HEK293 (cell line): ENCODE results near the gene PSMA7.

Experiments used
- CTCF ChIA-PET: fragments of 350-600 bp; formaldehyde crosslinking; extraction: SDS; loops from one replicate; lab custom pipeline; 2021; ENCODE audit warnings: antibody characterized with exemption; lab: Yijun Ruan, JAX
- POLR2A ChIA-PET: fragments of 300-600 bp; formaldehyde crosslinking; extraction: SDS; loops from one replicate; lab custom pipeline; 2020; ENCODE audit warnings: antibody characterized with exemption, inconsistent platforms; lab: Yijun Ruan, JAX
- H3K27ac ChIP-seq: fragments of 200-500 bp; sonication (Bioruptor generic); 2 replicates; pipeline ENCODE4 v1.5.1; 2014; ENCODE audit warnings: low read depth, low read length, control low read depth, inconsistent platforms; ENCODE audit errors: extremely low read depth
- H3K36me3 ChIP-seq, 2 experiments: fragments of 200-500 bp in 1 of 2; sonication (Bioruptor generic) in 1 of 2; 1 replicate in 1 of 2; 2 replicates in 1 of 2; pipeline ENCODE4 v1.5.1; 2014 to 2017; ENCODE audit warnings: inconsistent platforms in 2 of 2, low read length in 2 of 2; ENCODE audit not compliant: control insufficient read depth in 2 of 2, insufficient read depth in 1 of 2
- H3K4me1 ChIP-seq: fragments of 200-500 bp; sonication (Bioruptor generic); 2 replicates; pipeline ENCODE4 v1.5.1; 2014; ENCODE audit warnings: mild to moderate bottlenecking, low read length, inconsistent platforms; ENCODE audit not compliant: control insufficient read depth, insufficient read depth
- H3K4me3 ChIP-seq: 2 replicates; pipeline ENCODE4 v1.5.1; 2011; ENCODE audit warnings: low read depth, mild to moderate bottlenecking, control low read depth, low read length, moderate library complexity
- H3K9me3 ChIP-seq: fragments of 200-500 bp; sonication (Bioruptor generic); 2 replicates; pipeline ENCODE4 v1.5.1; 2014; ENCODE audit warnings: low read depth, low read length, inconsistent platforms; ENCODE audit not compliant: control insufficient read depth, insufficient read depth
- GLIS2 ChIP-seq: fragments of 450-650 bp; formaldehyde crosslinking; IDR thresholded peaks from 2 replicates; pipeline ENCODE4 v1.5.1; 2016; ENCODE audit warnings: missing biosample characterization, missing genetic modification characterization
- KLF10 ChIP-seq: fragments of 450-650 bp; IDR thresholded peaks from 2 replicates; pipeline ENCODE4 v1.5.1; 2018; ENCODE audit warnings: missing biosample characterization, mild to moderate bottlenecking, missing genetic modification characterization
- KLF8 ChIP-seq: fragments of 450-650 bp; formaldehyde crosslinking; IDR thresholded peaks from 2 replicates; pipeline ENCODE4 v1.5.1; 2016; ENCODE audit warnings: missing biosample characterization, missing genetic modification characterization
- PRDM1 ChIP-seq: fragments of 450-650 bp; formaldehyde crosslinking; IDR thresholded peaks from 2 replicates; pipeline ENCODE4; 2016; ENCODE audit warnings: missing biosample characterization, missing genetic modification characterization
- ZFP41 ChIP-seq: fragments of 450-650 bp; formaldehyde crosslinking; IDR thresholded peaks from 2 replicates; pipeline ENCODE4 v1.5.1; 2016; ENCODE audit warnings: missing biosample characterization, missing genetic modification characterization, borderline replicate concordance
- ZNF10 ChIP-seq: fragments of 450-650 bp; formaldehyde crosslinking; IDR thresholded peaks from 2 replicates; pipeline ENCODE4 v1.5.1; 2017; ENCODE audit warnings: missing biosample characterization, missing genetic modification characterization
- ZNF335 ChIP-seq: fragments of 450-650 bp; formaldehyde crosslinking; conservative IDR thresholded peaks from 2 replicates; pipeline ENCODE4 v1.5.1; 2016; ENCODE audit warnings: missing biosample characterization, missing genetic modification characterization
- ZNF354C ChIP-seq: fragments of 450-650 bp; formaldehyde crosslinking; IDR thresholded peaks from 2 replicates; pipeline ENCODE4 v1.5.1; 2016; ENCODE audit warnings: missing biosample characterization, missing genetic modification characterization, low read depth, borderline replicate concordance
- ZNF423 ChIP-seq: fragments of 450-650 bp; formaldehyde crosslinking; IDR thresholded peaks from 2 replicates; pipeline ENCODE4 v1.5.1; 2016; ENCODE audit warnings: missing biosample characterization, missing genetic modification characterization
- ZNF433 ChIP-seq: fragments of 450-650 bp; formaldehyde crosslinking; IDR thresholded peaks from 2 replicates; pipeline ENCODE4 v1.5.1; 2016; ENCODE audit warnings: missing biosample characterization, missing genetic modification characterization, low read depth
- ZNF48 ChIP-seq: fragments of 450-650 bp; formaldehyde crosslinking; IDR thresholded peaks from 2 replicates; pipeline ENCODE4 v1.5.1; 2016; ENCODE audit warnings: missing biosample characterization, missing genetic modification characterization
- ZNF514 ChIP-seq: fragments of 450-650 bp; formaldehyde crosslinking; IDR thresholded peaks from 2 replicates; pipeline ENCODE4 v1.5.1; 2016; ENCODE audit warnings: missing biosample characterization, missing genetic modification characterization
- ZNF777 ChIP-seq: fragments of 450-650 bp; formaldehyde crosslinking; IDR thresholded peaks from 2 replicates; pipeline ENCODE4 v1.5.1; 2017; ENCODE audit warnings: missing biosample characterization, missing genetic modification characterization, borderline replicate concordance
- ZNF837 ChIP-seq: fragments of 450-650 bp; formaldehyde crosslinking; IDR thresholded peaks from 2 replicates; pipeline ENCODE4 v1.5.1; 2016; ENCODE audit warnings: missing biosample characterization, missing genetic modification characterization
- ZNF843 ChIP-seq: fragments of 450-650 bp; formaldehyde crosslinking; IDR thresholded peaks from 2 replicates; pipeline ENCODE4 v1.5.1; 2016; ENCODE audit warnings: missing biosample characterization, missing genetic modification characterization
- ZSCAN23 ChIP-seq: fragments of 450-650 bp; formaldehyde crosslinking; IDR thresholded peaks from 2 replicates; pipeline ENCODE4 v1.5.1; 2016; ENCODE audit warnings: missing biosample characterization, missing genetic modification characterization
- TF ChIP-seq, protein P1 (sequence below): fragments of 450-650 bp; formaldehyde crosslinking; IDR thresholded peaks from 2 replicates; pipeline ENCODE4 v1.5.1; 2016; ENCODE audit warnings: missing biosample characterization, missing genetic modification characterization
- TF ChIP-seq, protein P2 (sequence below): fragments of 450-650 bp; IDR thresholded peaks from 2 replicates; pipeline ENCODE4 v1.5.1; 2018; ENCODE audit warnings: missing biosample characterization, missing genetic modification characterization
- TF ChIP-seq, protein P3 (sequence below): fragments of 450-650 bp; formaldehyde crosslinking; IDR thresholded peaks from 2 replicates; pipeline ENCODE4 v1.5.1; 2016; ENCODE audit warnings: missing biosample characterization, missing genetic modification characterization
- TF ChIP-seq, protein P4 (sequence below): fragments of 450-650 bp; formaldehyde crosslinking; IDR thresholded peaks from 2 replicates; pipeline ENCODE4 v1.5.1; 2017; ENCODE audit warnings: missing biosample characterization, missing genetic modification characterization
- TF ChIP-seq, protein P5 (sequence below): fragments of 450-650 bp; formaldehyde crosslinking; IDR thresholded peaks from 2 replicates; pipeline ENCODE4 v1.5.1; 2016; ENCODE audit warnings: missing biosample characterization, missing genetic modification characterization
- TF ChIP-seq, protein P6 (sequence below): fragments of 450-650 bp; formaldehyde crosslinking; IDR thresholded peaks from 2 replicates; pipeline ENCODE4 v1.5.1; 2016; ENCODE audit warnings: missing biosample characterization, missing genetic modification characterization
- TF ChIP-seq, protein P7 (sequence below): fragments of 450-650 bp; formaldehyde crosslinking; IDR thresholded peaks from 2 replicates; pipeline ENCODE4 v1.5.1; 2016; ENCODE audit warnings: missing biosample characterization, missing genetic modification characterization

The PSMA7 gene

DNA sequence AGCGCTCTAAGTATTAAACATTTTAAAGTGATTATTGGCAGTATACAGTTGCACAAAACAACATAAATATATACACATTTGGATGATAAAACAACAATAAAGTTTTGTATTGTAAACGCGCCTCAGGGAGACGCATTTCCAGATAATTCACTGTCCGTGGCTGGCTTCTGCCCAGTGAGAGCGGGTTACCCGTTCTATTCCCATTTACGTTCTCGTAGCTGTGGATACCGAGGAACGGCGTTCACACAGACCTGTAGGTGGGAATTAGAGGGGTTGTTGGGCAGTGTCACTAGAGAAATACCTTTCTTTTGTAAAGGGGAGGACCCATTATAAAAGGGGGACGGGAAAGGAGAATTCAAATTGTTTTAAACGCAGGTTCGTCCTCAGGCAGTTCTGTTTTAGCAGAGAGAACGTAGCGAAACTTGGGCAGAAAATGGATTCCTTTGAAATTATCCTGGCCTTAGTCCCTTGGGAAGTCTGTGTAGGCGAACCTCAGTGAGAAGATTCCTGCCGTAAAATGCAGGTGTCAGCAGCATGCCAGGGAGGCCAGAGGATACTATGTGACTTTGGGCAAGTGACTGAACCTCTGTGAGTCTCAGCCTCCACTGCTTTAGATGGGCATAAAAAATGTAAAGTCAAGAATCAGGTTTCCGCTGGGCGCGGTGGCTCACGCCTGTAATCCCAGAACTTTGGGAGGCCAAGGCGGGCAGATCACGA lies 40.4 kb upstream of the PSMA7 start (continued):
- TF ChIP-seq, protein P1, sequence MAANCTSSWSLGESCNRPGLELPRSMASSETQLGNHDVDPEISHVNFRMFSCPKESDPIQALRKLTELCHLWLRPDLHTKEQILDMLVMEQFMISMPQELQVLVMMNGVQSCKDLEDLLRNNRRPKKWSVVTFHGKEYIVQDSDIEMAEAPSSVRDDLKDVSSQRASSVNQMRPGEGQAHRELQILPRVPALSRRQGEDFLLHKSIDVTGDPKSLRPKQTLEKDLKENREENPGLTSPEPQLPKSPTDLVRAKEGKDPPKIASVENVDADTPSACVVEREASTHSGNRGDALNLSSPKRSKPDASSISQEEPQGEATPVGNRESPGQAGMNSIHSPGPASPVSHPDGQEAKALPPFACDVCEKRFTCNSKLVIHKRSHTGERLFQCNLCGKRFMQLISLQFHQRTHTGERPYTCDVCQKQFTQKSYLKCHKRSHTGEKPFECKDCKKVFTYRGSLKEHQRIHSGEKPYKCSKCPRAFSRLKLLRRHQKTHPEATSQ (tag by site-specific recombination): no peak
- TF ChIP-seq ZNF433 (tag by site-specific recombination) (no peak), ZNF335 (tag by site-specific recombination) (no peak), ZNF10 (tag by site-specific recombination) (no peak), ZNF837 (no peak)
- TF ChIP-seq, protein P2, sequence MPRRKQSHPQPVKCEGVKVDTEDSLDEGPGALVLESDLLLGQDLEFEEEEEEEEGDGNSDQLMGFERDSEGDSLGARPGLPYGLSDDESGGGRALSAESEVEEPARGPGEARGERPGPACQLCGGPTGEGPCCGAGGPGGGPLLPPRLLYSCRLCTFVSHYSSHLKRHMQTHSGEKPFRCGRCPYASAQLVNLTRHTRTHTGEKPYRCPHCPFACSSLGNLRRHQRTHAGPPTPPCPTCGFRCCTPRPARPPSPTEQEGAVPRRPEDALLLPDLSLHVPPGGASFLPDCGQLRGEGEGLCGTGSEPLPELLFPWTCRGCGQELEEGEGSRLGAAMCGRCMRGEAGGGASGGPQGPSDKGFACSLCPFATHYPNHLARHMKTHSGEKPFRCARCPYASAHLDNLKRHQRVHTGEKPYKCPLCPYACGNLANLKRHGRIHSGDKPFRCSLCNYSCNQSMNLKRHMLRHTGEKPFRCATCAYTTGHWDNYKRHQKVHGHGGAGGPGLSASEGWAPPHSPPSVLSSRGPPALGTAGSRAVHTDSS (tag by site-specific recombination): no peak
- TF ChIP-seq, protein P3, sequence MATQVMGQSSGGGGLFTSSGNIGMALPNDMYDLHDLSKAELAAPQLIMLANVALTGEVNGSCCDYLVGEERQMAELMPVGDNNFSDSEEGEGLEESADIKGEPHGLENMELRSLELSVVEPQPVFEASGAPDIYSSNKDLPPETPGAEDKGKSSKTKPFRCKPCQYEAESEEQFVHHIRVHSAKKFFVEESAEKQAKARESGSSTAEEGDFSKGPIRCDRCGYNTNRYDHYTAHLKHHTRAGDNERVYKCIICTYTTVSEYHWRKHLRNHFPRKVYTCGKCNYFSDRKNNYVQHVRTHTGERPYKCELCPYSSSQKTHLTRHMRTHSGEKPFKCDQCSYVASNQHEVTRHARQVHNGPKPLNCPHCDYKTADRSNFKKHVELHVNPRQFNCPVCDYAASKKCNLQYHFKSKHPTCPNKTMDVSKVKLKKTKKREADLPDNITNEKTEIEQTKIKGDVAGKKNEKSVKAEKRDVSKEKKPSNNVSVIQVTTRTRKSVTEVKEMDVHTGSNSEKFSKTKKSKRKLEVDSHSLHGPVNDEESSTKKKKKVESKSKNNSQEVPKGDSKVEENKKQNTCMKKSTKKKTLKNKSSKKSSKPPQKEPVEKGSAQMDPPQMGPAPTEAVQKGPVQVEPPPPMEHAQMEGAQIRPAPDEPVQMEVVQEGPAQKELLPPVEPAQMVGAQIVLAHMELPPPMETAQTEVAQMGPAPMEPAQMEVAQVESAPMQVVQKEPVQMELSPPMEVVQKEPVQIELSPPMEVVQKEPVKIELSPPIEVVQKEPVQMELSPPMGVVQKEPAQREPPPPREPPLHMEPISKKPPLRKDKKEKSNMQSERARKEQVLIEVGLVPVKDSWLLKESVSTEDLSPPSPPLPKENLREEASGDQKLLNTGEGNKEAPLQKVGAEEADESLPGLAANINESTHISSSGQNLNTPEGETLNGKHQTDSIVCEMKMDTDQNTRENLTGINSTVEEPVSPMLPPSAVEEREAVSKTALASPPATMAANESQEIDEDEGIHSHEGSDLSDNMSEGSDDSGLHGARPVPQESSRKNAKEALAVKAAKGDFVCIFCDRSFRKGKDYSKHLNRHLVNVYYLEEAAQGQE (tag by site-specific recombination): no peak

DNA sequence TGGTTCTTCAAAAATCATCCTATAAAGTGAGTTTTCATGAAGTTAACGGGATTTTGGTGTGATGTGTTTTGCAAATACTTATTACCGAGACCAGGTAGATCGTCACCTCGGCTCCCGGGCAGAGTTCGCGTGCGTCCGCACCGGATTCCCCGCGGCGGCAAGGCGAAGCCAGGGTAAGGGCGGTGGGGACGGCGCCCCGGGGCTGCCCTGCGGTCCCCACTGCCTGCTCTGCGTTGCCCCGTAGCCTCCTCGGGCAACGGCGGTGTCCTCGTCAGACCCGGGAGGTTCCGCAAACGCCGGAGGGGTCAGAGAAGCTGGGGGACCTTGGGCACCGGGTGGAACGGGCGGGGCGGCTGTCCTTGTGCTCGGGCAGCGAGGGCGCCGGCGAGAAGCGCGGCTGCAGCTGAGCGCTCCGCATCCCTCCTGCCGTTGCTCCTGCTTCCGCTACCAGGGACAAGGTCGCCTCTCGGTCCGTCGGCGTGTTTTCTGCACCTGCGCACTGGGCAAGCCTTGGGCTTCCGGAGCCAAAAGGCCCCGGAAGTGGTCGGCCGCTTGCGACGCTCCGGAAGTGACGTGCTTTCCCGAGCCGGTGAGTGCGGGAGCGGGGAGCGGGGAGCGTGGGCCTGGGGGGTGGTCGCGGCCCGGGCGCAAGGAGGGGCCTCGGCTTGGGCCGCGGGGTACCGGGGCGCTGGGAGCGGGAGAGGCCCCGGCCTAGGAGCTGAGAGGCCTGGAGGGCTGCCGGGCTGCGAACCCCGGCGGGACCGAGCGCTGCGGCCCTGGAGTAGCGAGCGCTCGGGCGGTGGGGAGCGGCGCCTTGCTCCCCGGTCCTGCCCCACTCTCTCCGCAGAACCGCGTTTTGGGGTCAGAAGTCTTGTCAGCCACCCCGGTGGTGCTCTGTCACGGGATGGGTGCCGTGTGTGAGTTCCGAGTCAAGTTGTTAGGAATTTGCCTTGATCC lies 39.6 kb upstream of the PSMA7 start, which contains the start of gene MTG2:
TSS of gene MTG2 (plus strand) at position 560 of the 957 bp plus-strand sequence. CDS start 10,393 bp downstream, outside the sequence.
- POLR2A ChIA-PET: interaction anchor here (0.7 to 0.9 kb wide), 2 partner anchors 40 to 60 kb away, joined by 3 to 4 read pairs; partner anchors contain the start of gene PSMA7
- Histone ChIP-seq H3K4me3 (peak within 1 kb of the TSS; percentile 72), H3K4me1 (no peaks in the 10 kb centered on the region), H3K9me3 (no peaks in the 10 kb centered on the region), H3K27ac (peak within 1 kb of the TSS; percentile 90), H3K36me3 (peaks cover 0 to 12% of the 10 kb centered on the region in 2 experiments; a peak in 2 of 3 replicates)
- CTCF ChIA-PET: no interaction called here
- TF ChIP-seq, protein P4, sequence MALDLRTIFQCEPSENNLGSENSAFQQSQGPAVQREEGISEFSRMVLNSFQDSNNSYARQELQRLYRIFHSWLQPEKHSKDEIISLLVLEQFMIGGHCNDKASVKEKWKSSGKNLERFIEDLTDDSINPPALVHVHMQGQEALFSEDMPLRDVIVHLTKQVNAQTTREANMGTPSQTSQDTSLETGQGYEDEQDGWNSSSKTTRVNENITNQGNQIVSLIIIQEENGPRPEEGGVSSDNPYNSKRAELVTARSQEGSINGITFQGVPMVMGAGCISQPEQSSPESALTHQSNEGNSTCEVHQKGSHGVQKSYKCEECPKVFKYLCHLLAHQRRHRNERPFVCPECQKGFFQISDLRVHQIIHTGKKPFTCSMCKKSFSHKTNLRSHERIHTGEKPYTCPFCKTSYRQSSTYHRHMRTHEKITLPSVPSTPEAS (tag by site-specific recombination): no peak
- TF ChIP-seq GLIS2 (tag by site-specific recombination): peak; percentile 47; the same call in 1 of the 2 replicates
- TF ChIP-seq ZFP41 (tag by site-specific recombination): no peak
- no peak for TF ChIP-seq ZNF48
- no peak for TF ChIP-seq KLF10 (tag by site-specific recombination)
- TF ChIP-seq, protein P5, sequence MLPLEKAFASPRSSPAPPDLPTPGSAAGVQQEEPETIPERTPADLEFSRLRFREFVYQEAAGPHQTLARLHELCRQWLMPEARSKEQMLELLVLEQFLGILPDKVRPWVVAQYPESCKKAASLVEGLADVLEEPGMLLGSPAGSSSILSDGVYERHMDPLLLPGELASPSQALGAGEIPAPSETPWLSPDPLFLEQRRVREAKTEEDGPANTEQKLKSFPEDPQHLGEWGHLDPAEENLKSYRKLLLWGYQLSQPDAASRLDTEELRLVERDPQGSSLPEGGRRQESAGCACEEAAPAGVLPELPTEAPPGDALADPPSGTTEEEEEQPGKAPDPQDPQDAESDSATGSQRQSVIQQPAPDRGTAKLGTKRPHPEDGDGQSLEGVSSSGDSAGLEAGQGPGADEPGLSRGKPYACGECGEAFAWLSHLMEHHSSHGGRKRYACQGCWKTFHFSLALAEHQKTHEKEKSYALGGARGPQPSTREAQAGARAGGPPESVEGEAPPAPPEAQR: no peak
- no peak for TF ChIP-seq ZSCAN23 (tag by site-specific recombination)
- TF ChIP-seq, protein P6, sequence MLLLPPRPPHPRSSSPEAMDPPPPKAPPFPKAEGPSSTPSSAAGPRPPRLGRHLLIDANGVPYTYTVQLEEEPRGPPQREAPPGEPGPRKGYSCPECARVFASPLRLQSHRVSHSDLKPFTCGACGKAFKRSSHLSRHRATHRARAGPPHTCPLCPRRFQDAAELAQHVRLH (tag by site-specific recombination): 0 out of 2 replicates have a peak, but pooled peaks have one; percentile 75
- TF ChIP-seq ZNF423 (tag by site-specific recombination): peak; percentile 48; the same call in 1 of the 2 replicates
- TF ChIP-seq PRDM1: no peak
- TF ChIP-seq ZNF514: no peak
- TF ChIP-seq ZNF843 (tag by site-specific recombination): peak; percentile 69; the same call in 1 of the 2 replicates
- TF ChIP-seq, protein P7, sequence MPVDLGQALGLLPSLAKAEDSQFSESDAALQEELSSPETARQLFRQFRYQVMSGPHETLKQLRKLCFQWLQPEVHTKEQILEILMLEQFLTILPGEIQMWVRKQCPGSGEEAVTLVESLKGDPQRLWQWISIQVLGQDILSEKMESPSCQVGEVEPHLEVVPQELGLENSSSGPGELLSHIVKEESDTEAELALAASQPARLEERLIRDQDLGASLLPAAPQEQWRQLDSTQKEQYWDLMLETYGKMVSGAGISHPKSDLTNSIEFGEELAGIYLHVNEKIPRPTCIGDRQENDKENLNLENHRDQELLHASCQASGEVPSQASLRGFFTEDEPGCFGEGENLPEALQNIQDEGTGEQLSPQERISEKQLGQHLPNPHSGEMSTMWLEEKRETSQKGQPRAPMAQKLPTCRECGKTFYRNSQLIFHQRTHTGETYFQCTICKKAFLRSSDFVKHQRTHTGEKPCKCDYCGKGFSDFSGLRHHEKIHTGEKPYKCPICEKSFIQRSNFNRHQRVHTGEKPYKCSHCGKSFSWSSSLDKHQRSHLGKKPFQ (tag by site-specific recombination): no peak
- no peak for TF ChIP-seq ZNF354C (tag by site-specific recombination)
- TF ChIP-seq KLF8 (tag by site-specific recombination): peak; percentile 3; the same call in 1 of the 2 replicates
- TF ChIP-seq ZNF777 (tag by site-specific recombination): 0 out of 2 replicates have a peak, but pooled peaks have one; percentile 23
